Activated CD4-positive, alpha-beta memory T cell treated with anti-CD3 and anti-CD28 coated beads for 36 hours (primary cell): Measurements from ENCODE around the gene HS3ST5. TPM values are rescaled to one million over a fixed set of nuclear protein-coding genes. Genes with fewer than 3 reads are reported as not detected.

ENCODE experiments used
- CTCF ChIA-PET: fragments of 350-600 bp; sonication (Branson Sonifier 250); formaldehyde crosslinking; loops from one replicate; lab custom pipeline; 2021; ENCODE audit warnings: antibody characterized with exemption, inconsistent platforms; lab: Charles Lee
- POLR2A ChIA-PET: fragments of 350-600 bp; sonication (Branson Sonifier 250); formaldehyde crosslinking; loops from one replicate; lab custom pipeline; 2021; ENCODE audit warnings: antibody characterized with exemption; lab: Charles Lee
- DNase-seq: peaks from one replicate; pipeline ENCODE4 v3.0.0-alpha.2; 2020
- H3K27ac Mint-ChIP-seq: one replicate; pipeline ENCODE4 v1.8.0; 2021; ENCODE audit warnings: mixed read lengths
- H3K27me3 Mint-ChIP-seq: one replicate; pipeline ENCODE4 v1.8.0; 2021; ENCODE audit warnings: mixed read lengths
- H3K36me3 Mint-ChIP-seq: one replicate; pipeline ENCODE4 v1.8.0; 2021; ENCODE audit warnings: mixed read lengths
- H3K4me1 Mint-ChIP-seq: one replicate; pipeline ENCODE4 v1.8.0; 2021; ENCODE audit warnings: low read depth, mixed read lengths
- H3K4me3 Mint-ChIP-seq: one replicate; pipeline ENCODE4 v1.8.0; 2021; ENCODE audit warnings: mild to moderate bottlenecking, mixed read lengths
- H3K9me3 Mint-ChIP-seq: one replicate; pipeline ENCODE4 v1.8.0; 2021; ENCODE audit warnings: mixed read lengths
- intact Hi-C: fragments of 100-400 bp; cut with micrococcal nuclease; formaldehyde crosslinking; loops from one replicate; pipeline ENCODE4 v1.15.1; 2023
- total RNA-seq, 2 experiments: library from RNA; stranded (reverse); gene quantifications; one replicate each; pipeline ENCODE4 v1.2.3, GENCODE V29; 2021

HS3ST5 gene
- total RNA-seq, 2 experiments from 2014 or later, result not detected

- Mint-ChIP-seq H3K36me3 (no peaks in the 10 kb centered on the region), H3K27ac (no peak overlapping the region), H3K4me1 (no peaks in the 10 kb centered on the region), H3K4me3 (no peak overlapping the region), H3K27me3 (peaks cover 5% of the 10 kb centered on the region), H3K9me3 (no peaks in the 10 kb centered on the region)
- ChIA-PET CTCF (no interaction called here), POLR2A (no interaction called here)
- intact Hi-C loops, result no loop called here
- DNase-seq, result no peak
Observed at GRCh38 chr6:114121913-114122662, 220.7 kb downstream of the HS3ST5 start.

GRCh38 chr6:114119056-114119455, 223.8 kb downstream of the HS3ST5 start:
- intact Hi-C loops, result no loop called here
- ChIA-PET POLR2A (no interaction called here), CTCF (no interaction called here)
- Mint-ChIP-seq H3K9me3 (no peaks in the 10 kb centered on the region), H3K36me3 (no peaks in the 10 kb centered on the region), H3K4me1 (no peaks in the 10 kb centered on the region), H3K27ac (no peak overlapping the region), H3K27me3 (peaks cover 5% of the 10 kb centered on the region), H3K4me3 (no peak overlapping the region)
- DNase-seq, result no peak

- no peaks in the 10 kb centered on the region for H3K36me3 Mint-ChIP-seq
- intact Hi-C loops, result no loop called here
- DNase-seq, result no peak
- H3K4me1 Mint-ChIP-seq, result no peaks in the 10 kb centered on the region
- no peak overlapping the region for H3K4me3 Mint-ChIP-seq
- no peaks in the 10 kb centered on the region for H3K9me3 Mint-ChIP-seq
- CTCF ChIA-PET, result no interaction called here
- no peak overlapping the region for H3K27ac Mint-ChIP-seq
- peaks cover 5% of the 10 kb centered on the region for H3K27me3 Mint-ChIP-seq
- POLR2A ChIA-PET, result no interaction called here
Observed at GRCh38 chr6:114115652-114116051, 227.2 kb downstream of the HS3ST5 start.

- intact Hi-C loops, result loop anchor here (1.0 kb wide), 1 partner anchor 113 kb away; no protein-coding TSS in a partner anchor
- peak; percentile 48 for DNase-seq
- Mint-ChIP-seq H3K27me3 (peaks cover 14% of the 10 kb centered on the region), H3K36me3 (no peaks in the 10 kb centered on the region), H3K4me3 (no peak overlapping the region), H3K4me1 (no peaks in the 10 kb centered on the region), H3K9me3 (no peaks in the 10 kb centered on the region), H3K27ac (no peak overlapping the region)
- POLR2A ChIA-PET, result no interaction called here
- CTCF ChIA-PET, result interaction anchor here (0.7 to 4.2 kb wide), 10 partner anchors 10 to 196 kb away, joined by 3 to 30 read pairs (median 3); no protein-coding TSS in a partner anchor
Observed at GRCh38 chr6:114108119-114109002, 234.5 kb downstream of the HS3ST5 start.

- H3K4me3 Mint-ChIP-seq, result no peak overlapping the region
- H3K9me3 Mint-ChIP-seq, result no peaks in the 10 kb centered on the region
- intact Hi-C loops, result no loop called here
- H3K27ac Mint-ChIP-seq, result no peak overlapping the region
- POLR2A ChIA-PET, result no interaction called here
- H3K4me1 Mint-ChIP-seq, result no peaks in the 10 kb centered on the region
- peaks cover 9% of the 10 kb centered on the region for H3K27me3 Mint-ChIP-seq
- no peaks in the 10 kb centered on the region for H3K36me3 Mint-ChIP-seq
- CTCF ChIA-PET, result no interaction called here
- no peak for DNase-seq
Observed at GRCh38 chr6:114106020-114106419, 236.8 kb downstream of the HS3ST5 start.

- Mint-ChIP-seq H3K4me1 (no peaks in the 10 kb centered on the region), H3K9me3 (no peaks in the 10 kb centered on the region), H3K27ac (no peak overlapping the region), H3K36me3 (no peaks in the 10 kb centered on the region), H3K27me3 (peaks cover 2% of the 10 kb centered on the region), H3K4me3 (no peak overlapping the region)
- DNase-seq, result no peak
- intact Hi-C loops, result no loop called here
- ChIA-PET POLR2A (no interaction called here), CTCF (no interaction called here)
Observed at GRCh38 chr6:114101255-114101654, 241.6 kb downstream of the HS3ST5 start.

- POLR2A ChIA-PET, result no interaction called here
- DNase-seq, result no peak
- no peaks in the 10 kb centered on the region for H3K36me3 Mint-ChIP-seq
- peaks cover 4% of the 10 kb centered on the region for H3K27me3 Mint-ChIP-seq
- H3K9me3 Mint-ChIP-seq, result no peaks in the 10 kb centered on the region
- no peak overlapping the region for H3K4me3 Mint-ChIP-seq
- no peaks in the 10 kb centered on the region for H3K4me1 Mint-ChIP-seq
- intact Hi-C loops, result no loop called here
- H3K27ac Mint-ChIP-seq, result no peak overlapping the region
- CTCF ChIA-PET, result interaction anchor here (1.1 to 3.9 kb wide), 2 partner anchors 8 to 24 kb away, joined by 3 to 30 read pairs; no protein-coding TSS in a partner anchor
Observed at GRCh38 chr6:114100215-114100994, 242.4 kb downstream of the HS3ST5 start.

GRCh38 chr6:114096561-114097172, 246.2 kb downstream of the HS3ST5 start:
- Mint-ChIP-seq H3K36me3 (no peaks in the 10 kb centered on the region), H3K27me3 (peaks cover 4% of the 10 kb centered on the region)

GRCh38 chr6:114092943-114093342, 249.9 kb downstream of the HS3ST5 start:
- no peaks in the 10 kb centered on the region for H3K36me3 Mint-ChIP-seq
- intact Hi-C loops, result no loop called here
- H3K4me1 Mint-ChIP-seq, result no peaks in the 10 kb centered on the region
- CTCF ChIA-PET, result interaction anchor here (0.7 kb wide), 1 partner anchor 15 kb away, joined by 3 read pairs; no protein-coding TSS in a partner anchor
- POLR2A ChIA-PET, result no interaction called here
- H3K9me3 Mint-ChIP-seq, result no peaks in the 10 kb centered on the region
- no peak overlapping the region for H3K27ac Mint-ChIP-seq
- DNase-seq, result no peak
- peaks cover 10% of the 10 kb centered on the region for H3K27me3 Mint-ChIP-seq
- H3K4me3 Mint-ChIP-seq, result no peak overlapping the region

More at GRCh38 chr6:114096561-114097172, 246.2 kb downstream of the HS3ST5 start:
- ChIA-PET POLR2A (no interaction called here), CTCF (interaction anchor here (3.9 kb wide), 1 partner anchor 12 kb away, joined by 30 read pairs; no protein-coding TSS in a partner anchor)
- no peaks in the 10 kb centered on the region for H3K4me1 Mint-ChIP-seq
- H3K27ac Mint-ChIP-seq, result no peak overlapping the region
- intact Hi-C loops, result loop anchor here (5.0 kb wide), 2 partner anchors 206 to 1796 kb away; no protein-coding TSS in a partner anchor
- no peaks in the 10 kb centered on the region for H3K9me3 Mint-ChIP-seq
- DNase-seq, result peak; percentile 10
- H3K4me3 Mint-ChIP-seq, result no peak overlapping the region

GRCh38 chr6:114090626-114091025, 252.2 kb downstream of the HS3ST5 start:
- H3K4me3 Mint-ChIP-seq, result no peak overlapping the region
- peaks cover 11% of the 10 kb centered on the region for H3K27me3 Mint-ChIP-seq
- no peak overlapping the region for H3K27ac Mint-ChIP-seq
- H3K36me3 Mint-ChIP-seq, result no peaks in the 10 kb centered on the region
- ChIA-PET CTCF (no interaction called here), POLR2A (no interaction called here)
- DNase-seq, result no peak
- H3K4me1 Mint-ChIP-seq, result no peaks in the 10 kb centered on the region
- no peaks in the 10 kb centered on the region for H3K9me3 Mint-ChIP-seq
- intact Hi-C loops, result no loop called here

- ChIA-PET CTCF (no interaction called here), POLR2A (no interaction called here)
- Mint-ChIP-seq H3K36me3 (no peaks in the 10 kb centered on the region), H3K27ac (no peak overlapping the region), H3K9me3 (no peaks in the 10 kb centered on the region), H3K4me1 (no peaks in the 10 kb centered on the region), H3K4me3 (no peak overlapping the region), H3K27me3 (peaks cover 13% of the 10 kb centered on the region)
- no peak for DNase-seq
- intact Hi-C loops, result no loop called here
Observed at GRCh38 chr6:114087496-114087895, 255.3 kb downstream of the HS3ST5 start.
